HG03354 (cell line): ENCODE measurements around the gene KCNIP4.

ENCODE experiments used
- ATAC-seq: cut with Tn5 transposase; IDR thresholded peaks from one replicate; pipeline ENCODE4 v1.9.1; 2021; ENCODE audit warnings: mild to moderate bottlenecking; ENCODE audit not compliant: unreplicated experiment, poor library complexity, severe bottlenecking

KCNIP4 gene

DNA sequence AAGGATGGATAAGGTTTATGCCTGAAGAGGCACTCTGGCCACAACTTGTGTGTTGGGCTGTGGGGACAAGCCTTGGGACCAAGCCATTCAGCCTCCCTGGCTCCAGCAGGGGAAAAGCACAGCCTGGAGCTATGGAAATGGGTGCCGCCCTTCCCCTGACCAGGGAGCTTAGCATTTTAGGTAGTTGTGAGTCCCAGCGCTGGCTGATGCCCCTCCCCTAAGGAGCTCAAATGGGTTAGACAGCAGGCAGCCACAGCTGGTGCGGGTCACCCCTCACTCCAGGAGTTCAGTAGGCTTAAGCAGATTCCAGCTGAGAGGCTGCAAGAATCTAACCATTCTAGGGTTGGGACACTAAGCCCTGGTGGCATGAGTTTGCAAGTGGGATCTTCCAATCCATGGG lies 172.9 kb downstream of the KCNIP4 start:
- ATAC-seq = no peak

DNA sequence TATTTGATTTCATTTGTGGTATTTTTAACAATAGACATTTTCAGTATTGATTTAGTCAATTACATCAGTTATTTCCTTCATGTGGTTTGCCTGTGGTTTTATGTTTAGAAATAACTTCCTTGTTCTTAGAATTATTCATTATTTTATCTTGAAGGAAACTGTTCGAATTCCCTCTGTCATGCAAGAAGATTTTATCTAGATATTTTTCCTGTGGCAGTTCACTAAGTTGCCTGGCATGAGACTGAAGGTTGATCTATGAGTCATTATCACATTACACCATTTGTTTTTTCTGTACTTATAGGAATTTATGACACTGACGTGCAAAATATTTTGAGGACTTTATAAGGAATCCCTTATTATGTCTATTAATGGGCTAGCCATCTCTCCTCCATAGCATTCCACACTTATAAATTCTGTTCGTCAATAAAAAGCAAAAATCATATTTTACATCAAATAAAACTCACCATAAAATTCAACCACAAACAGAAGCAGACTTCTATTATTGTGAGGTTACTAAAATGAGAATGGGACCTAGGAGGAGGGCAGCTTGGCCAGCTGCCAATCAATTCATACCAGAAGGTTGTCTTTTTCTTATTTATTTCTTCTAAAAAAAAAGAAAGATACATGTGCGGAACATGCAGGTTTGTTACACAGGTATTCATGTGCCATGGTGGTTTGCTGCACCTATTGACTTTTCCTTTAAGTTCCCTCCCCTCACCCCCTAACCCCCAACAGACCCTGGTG lies 179.0 kb downstream of the KCNIP4 start:
- no peak for ATAC-seq

DNA sequence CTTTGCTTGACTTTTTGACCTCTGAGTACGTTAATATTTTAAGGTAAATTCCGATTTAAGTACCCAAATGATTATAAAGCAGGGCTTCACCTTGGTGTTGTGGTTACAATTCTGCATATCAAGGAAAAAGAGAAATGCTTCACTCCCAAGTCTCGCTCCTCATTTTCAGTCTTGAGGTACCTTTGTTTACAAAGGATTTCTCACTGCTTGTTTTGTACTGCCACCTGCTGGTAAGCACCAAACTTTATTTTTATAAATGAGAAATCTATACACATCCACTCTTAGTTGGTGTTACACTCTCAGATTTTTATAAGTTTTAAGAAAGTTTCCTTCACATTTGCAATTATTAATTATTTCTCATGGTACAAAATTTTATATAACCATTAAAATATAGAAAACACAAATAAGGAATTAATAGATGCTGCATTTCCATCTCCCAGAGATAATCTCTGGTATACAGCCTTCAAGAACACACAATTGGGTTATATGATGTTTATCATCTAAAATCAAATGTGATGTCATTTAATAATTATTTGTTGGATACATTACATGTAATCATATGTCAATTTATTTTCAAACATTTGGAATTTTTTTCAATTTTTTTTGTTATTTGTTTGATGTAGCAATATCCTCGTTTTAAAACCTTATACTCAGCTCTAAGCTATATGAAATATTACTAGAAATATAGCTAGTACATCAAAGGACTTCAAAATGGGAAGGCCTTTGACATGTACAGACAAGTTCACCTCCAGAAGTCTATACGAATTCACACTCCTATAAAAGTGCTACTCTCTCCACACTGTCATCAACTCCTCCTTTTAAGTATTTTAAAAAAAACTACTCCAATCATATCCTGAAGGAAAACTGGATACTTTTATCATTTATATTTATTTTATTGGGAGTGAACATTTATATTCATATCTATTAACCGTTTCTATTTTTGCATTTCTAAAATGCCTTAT lies 179.9 kb downstream of the KCNIP4 start:
- peak; percentile 62 for ATAC-seq

DNA sequence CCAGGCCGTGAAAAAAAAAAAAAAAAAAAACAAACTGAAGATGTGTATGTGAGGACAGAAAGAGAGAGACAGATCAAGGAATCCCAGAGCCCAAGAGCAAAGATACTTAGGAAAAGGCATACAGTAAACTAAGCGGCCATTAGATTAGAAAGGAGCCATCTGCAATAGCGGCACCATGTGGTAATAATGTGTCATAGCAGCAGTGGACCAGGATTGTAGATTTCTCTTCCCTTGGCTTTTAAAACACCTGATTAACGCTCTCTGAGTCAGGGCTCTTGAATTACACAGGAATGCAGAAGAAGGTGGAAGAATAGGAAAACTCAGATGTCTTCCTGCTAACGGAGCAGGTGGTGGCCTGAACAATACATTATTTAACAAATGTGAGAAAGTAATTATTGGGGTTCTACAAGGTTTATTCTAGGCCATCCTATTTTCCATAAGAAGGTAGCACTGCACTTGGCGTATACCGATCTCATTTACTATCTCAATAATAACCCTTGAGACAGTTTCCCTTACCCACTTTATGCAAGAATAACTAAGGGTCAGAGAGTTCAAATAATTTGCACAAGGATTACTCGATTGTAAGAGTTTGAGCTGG lies 182.7 kb downstream of the KCNIP4 start:
- peak; percentile 83 for ATAC-seq

DNA sequence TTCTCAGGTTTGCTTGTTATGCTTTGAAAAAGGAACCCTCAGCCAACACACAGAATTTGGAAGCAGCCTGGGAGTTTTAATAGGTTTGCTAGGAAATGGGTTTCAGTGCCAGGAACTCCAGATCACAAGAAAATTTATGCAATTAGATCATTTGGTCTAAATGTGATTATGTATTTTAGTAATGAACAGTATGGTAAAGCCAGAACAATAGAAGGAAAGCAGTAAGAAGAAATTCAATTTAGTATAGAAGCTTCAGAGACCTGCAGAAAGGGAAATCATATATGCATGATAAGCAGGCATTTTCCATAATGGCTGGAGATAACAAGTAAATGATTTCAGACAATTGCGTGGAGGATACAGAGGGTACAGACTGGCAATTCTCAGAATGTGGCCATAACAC lies 184.7 kb downstream of the KCNIP4 start:
- ATAC-seq = no peak

DNA sequence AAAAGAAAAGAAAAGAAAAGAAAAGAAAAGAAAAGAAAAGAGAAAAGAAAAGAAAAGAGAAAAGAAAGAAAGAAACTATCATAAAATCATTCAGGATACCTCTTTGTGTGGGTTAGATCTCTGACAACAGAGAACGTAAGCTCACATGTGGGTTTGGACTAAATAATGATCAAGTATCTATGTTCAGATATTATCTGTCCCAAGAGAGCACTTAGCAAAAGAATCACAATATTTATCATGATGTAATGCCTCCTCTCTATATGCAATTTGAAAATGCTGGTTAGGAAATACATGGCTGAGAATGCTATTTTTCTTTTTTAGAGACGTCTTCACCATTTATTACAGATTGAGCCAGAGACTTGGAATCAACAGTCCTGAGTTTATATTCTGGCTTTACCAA lies 191.3 kb downstream of the KCNIP4 start:
- no peak for ATAC-seq

DNA sequence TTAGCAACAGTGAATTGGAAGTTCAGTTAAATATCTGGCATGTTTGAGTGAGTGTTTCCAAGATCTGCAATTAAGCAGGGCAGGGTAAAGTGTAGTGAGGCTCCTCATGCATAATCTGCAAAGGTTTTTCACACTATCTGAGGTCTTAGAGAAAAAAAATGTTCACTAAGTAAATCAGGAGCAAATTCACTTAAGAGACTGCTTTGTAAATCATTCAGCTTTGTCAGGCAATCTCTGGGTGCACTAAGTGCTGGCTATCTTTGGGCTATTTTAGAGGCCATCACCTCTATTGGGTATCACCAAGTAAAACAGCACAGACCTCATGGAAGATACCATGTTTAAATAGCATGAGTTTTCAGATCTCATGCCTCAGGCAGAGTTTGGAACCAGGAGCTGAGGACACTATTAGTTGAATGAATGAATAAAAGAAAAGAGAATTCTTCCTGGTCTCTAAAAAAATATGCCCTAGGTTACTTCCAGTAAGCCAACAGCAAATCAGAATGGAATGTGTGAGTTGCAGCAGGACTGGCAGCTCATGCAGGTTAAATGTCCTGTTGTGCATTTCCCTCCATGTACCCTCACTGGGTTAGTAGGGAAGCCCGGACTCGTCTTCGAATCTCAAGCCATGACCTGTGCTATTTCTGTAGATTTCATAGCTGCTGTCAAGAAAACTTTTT lies 195.3 kb downstream of the KCNIP4 start:
- no peak for ATAC-seq

DNA sequence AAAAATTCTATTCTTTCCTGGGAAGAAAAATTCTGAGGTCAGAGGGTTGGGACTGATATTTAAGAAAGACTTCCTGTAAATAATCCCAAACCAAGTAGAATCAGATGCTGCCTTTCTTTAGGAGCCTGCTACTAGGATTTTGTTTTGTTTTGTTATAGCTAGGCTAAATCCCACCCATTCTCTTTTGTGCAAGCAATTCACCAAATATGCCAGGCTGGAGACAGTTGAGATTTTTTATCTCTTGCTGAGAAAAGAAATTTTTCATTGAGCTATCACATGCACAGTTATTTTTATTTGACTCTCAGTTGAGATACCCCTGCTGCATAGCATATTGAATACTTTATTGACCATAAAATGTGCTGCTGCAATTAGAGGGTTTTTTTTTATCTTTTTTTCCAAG lies 196.0 kb downstream of the KCNIP4 start:
- ATAC-seq = no peak

DNA sequence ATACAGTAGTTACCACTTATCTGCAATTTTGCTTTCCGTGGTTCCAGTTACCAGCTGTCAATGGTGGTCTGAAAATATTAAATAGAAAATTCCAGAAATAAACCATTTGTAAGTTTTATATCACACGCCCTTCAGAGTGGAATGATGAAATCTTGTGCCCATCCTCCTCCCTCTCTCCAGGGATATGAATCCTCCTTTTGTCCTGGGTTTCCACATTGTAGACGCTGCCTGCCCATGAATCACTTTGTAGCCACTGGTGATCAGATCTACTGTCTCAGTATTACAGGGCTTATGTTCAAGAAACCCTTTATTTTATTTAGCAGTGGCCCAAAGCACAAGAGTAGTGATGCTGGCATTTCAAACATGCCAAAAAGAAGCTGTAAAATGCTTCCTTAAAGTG lies 198.6 kb downstream of the KCNIP4 start:
- ATAC-seq = no peak

DNA sequence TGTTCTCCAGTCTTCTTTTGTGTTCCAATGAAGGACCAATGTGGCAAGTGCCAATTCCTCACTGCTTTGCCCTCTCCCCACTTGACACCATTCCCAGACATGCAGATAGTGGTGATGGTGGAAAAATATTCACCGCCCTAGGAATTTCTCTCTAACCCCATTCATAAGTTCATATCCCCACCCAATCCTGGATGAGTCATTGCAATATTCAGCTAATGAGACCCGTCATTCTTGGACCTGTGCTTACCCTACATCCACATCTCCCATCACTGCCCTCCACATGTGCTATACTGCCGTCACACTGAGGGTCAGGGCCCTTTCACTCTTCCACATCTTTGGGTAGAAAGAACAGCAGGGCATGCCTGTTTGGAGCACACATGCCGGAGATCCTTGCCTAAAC lies 199.2 kb downstream of the KCNIP4 start:
- ATAC-seq = no peak

DNA sequence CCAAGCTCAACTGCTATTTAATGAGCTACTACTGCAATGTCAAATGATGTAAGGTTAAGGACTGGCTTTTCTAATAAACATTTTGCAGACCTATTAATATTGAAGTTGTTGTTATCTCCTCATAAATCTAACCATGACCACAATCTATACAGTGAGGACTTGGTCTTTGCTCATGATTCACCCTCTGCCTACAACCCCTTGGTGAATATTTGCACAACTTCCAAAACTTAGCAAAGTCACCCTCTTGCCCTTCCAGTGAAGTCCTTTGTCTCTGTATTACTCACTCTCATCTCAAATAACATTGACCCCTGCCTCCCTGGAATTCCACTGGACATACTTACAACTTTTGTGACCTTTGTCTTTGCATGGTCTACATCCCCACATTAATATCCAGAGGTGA lies 204.5 kb downstream of the KCNIP4 start:
- no peak for ATAC-seq

DNA sequence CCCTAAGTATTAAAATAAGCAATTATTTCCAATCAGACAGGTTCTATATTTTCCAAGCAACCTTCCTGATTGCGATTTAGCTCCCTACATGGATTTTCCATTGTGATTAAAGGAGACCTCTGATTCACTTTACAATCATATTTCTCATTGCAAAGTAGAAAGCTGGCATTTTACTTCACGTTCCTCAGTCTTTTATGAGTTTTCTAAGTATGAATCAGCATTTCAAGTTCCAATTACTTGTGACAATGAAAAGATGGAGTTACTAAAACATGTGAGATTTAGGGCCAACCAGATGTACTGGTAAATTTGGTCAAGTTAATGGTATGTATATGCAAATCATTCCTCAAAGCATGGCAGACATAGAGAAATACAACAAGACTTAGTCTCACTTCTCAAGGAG lies 206.2 kb downstream of the KCNIP4 start:
- no peak for ATAC-seq

DNA sequence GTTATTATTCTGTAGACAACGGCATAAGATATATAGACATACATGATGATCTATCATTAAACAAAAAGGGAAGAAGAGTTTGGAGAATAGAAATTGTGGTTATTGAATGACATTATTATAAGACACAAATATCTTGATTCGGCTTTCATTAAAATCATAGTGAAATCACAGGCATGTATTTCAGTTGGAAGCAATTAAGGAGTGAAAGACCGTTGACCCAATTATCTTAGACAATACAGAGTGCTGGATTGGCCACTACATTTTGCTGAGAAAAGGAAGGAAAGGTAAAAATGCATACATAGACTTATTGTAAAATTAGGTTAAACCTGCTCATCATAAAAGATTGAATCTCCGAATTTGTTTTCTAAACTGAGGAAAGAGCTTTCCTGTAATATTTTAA lies 209.8 kb downstream of the KCNIP4 start:
- no peak for ATAC-seq

DNA sequence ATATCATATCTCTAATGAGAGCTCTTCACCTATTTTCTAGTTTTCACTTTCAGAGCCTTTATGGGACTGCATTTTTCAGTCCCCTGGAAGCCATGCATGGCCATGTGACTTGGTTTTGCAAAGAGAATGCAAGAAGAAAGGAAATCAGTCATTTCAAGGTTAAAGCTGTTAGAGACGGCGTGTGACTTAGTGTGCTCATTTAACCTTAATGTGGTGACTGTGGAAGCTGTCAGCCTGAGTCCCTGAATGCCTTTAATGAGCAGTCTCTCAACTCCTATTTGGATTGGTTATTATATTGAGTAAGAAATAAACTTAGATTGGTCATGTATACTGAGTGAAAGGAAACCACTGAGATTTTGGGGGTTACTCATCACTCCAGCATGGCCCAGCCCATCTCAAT lies 212.7 kb downstream of the KCNIP4 start:
- no peak for ATAC-seq

DNA sequence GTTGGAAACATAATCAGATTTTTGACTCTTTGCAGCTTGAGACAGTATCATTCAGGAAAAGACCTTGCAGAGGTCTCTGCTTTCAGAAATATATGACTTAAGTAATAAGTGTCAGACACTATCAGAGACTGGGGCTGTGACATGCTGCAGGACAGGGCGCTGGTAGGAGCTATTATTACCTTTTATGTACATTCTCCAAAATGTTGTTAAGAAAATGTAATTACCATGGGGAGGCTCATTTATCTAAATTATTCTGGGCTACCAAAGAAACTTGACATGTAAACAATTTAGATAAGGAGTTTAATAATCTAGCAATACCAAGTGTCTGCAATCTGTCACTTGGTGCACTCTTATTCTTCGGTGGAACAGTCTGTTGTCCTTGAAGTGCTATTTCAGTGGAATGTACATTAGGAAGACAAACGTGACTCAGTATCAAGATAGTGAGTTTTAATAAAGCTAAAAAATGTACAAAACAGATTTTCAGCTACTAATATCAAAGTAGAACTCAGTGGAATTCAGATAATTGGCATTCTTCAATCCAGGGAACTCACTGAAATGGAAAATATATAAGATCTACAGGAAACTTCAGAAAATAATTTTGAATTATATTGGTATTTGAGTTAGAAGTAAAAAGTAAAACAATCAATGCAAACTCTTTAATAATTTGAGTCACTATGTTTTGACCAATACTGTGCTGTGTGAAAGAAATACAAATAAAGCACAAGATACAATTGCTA lies 214.5 kb downstream of the KCNIP4 start:
- no peak for ATAC-seq

DNA sequence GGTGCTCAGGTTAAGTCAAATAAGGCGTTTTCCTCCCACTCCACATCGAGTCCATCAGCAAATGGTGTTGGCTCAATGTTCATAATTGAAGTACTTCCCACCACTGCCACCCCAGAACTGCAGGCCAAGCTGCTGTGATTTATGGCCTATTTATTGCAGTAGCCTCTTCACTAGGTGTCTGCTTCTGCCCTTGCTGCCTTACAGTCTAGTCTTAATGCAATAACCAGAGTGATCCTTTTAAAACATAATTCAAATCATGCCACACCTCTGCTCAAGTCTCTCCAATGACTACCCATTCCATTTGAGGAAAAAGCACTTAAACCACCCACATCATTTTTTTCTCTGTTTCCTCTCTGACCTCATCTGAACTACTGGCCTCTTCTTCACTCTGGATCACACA lies 220.3 kb downstream of the KCNIP4 start:
- ATAC-seq = no peak

DNA sequence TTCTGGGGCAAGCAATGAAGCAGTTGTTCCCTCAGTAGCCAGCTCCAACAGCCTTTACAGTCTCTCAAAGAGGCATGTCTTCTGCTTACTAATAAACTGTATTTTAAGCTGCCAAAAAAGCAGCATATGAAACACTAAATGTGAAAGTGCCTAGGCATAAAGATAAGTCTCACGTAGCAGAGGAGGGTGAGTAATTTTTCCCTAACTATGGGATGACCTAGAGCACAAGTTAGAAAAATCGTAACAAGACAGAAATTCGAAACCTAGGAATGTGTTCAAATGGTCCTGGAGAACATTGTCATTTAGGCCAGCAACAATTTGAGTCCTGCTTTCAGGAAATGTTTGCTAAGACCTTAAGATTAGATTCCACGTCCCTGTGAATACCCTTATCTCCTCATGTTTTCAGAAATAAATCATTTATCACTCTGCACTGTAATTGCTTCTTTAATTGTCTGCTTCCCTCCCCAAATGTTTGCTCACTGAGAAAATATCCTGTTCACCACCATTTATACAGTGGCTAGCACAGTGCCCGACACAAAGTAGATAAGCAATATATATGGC lies 222.2 kb downstream of the KCNIP4 start:
- no peak for ATAC-seq

DNA sequence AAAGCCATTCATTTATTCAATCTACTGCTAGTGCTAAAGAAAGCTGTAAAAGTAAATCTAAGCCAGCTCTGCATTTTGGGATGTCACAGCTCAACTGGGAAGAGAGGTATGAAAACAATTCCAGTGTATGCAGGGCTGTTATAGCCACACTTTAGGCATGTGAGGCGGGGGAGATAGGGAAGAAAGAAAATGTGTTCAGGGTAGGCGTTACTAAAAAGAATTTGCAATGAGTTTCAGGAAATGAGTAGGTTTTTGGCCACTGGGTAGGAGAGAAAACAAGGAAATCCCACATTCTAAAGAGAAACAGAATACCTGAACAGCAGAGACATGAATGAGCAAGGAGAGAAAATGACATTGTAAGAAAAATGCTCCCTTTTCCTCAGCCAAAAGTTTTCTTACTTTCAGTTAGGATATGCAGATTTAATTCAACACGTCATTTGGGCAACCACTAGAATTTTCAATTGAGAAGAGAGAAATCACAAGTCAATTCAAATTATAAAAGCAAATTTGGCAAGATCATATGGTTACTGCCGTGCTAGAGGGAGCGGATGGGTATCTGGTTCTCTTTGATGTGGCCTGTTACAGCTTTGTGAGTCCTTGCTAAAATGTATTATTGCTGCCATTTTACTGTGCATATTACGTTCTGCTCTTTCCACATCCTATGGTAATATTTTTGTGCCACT lies 226.3 kb downstream of the KCNIP4 start:
- no peak for ATAC-seq

DNA sequence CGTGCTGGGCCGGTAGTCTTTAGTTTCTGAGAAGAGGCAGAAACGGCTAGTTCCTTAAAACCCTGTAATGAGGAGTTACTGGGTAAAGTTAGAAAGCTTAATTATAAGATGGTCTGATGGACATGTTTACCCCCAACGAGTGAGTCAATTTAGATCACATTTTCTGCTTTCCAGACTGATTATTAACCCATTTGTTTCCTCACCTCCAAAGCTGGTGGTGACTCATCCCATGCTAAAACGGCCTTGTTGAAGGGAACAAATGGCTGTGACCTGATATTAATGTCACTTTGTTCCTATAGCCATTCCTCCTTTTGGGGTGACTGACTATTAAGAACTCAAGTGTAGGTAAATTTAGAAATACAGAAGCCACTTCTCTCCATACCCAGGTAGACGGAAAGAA lies 232.0 kb downstream of the KCNIP4 start:
- no peak for ATAC-seq
